Measurements from ENCODE around the gene FN3K. TPM values are rescaled to one million over a fixed set of nuclear protein-coding genes. Genes with fewer than 3 reads are reported as not detected.

The FN3K gene
- total and polyA plus RNA-seq, 2 of the 13 experiments (the other 11 are each of a cell fraction or from before 2014, with no cell fraction given): 3.5 to 12.2 TPM

DNA sequence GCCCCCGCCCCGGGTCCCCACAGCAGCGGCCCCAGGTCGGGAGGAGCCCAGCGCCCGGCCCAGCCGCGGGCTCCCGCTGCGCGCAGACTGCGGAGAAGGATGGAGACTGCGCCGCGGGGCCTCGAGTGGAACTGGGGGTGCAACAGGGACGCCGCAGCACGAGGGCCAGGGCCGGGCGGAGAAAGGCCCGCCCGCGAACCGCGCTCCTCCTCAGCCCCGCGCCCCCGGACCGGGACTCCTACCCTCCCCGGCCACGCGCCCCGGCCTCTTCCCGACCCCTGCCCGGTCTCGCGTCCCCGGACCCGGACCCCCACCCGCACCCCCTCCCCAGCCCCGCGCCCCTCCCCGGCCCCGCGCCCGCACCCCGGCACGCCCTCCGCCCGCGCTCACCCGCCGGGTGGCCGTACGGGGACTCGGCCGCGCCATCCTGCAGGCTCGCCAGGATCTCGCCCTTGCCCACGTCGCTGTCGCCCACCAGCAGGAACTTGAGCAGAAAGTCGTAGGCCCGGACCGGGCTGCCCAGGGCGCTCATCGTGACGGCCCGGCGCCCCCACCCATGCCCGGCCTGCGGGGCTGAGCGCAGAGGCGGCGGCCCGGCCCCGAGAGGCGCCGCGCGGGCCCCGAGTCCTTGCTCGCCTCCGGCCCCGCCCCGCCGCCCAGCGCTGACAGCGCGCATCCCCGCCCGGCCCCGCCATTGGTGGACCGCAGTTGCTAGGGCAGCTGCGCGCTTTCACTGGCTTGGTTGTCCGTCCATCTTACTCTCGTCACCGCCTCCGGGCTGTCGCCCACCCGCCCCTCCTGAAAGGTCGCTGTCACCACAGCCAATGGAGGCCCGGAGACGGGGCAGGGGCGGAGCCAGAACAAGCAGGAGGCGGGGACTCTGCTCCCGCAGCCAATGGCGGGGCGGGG lies 37.1 kb upstream of the FN3K start, which contains the start of gene RAB40B (continued):
- TF ChIP-seq ARID2 (CRISPR knock-in tag; IDR thresholded peaks at IDR 0.05; ENCODE audit: borderline replicate concordance) (no peak), CAMTA2 (CRISPR knock-in tag; IDR thresholded peaks at IDR 0.05; ENCODE audit: borderline replicate concordance) (no peak), POLR2A (IDR thresholded peaks at IDR 0.05; ENCODE audit: insufficient read depth in 1 of 2, low read depth in 2 of 2, low read length in 2 of 2) (no peak), RAD51 (IDR thresholded peaks at IDR 0.05; ENCODE audit: borderline replicate concordance) (no peak), FOXP1 (IDR thresholded peaks at IDR 0.05) (no peak), FOXP1 (CRISPR knock-in tag; IDR thresholded peaks at IDR 0.05) (no peak), RAD21 (CRISPR knock-in tag; IDR thresholded peaks at IDR 0.05) (no peak), ESRRA (CRISPR knock-in tag; IDR thresholded peaks at IDR 0.05; ENCODE audit: low read depth) (no peak), GTF2F1 (IDR thresholded peaks at IDR 0.05; ENCODE audit: low read length) (no peak), CHD4 (IDR thresholded peaks at IDR 0.05; ENCODE audit: borderline replicate concordance, low read length) (no peak), SOX6 (IDR thresholded peaks at IDR 0.05) (no peak), SOX6 (CRISPR knock-in tag; IDR thresholded peaks at IDR 0.05) (no peak), ZNF343 (CRISPR knock-in tag; IDR thresholded peaks at IDR 0.05) (no peak), KAT7 (CRISPR knock-in tag; IDR thresholded peaks at IDR 0.05; ENCODE audit: borderline replicate concordance) (no peak), FOSL1 (CRISPR knock-in tag; IDR thresholded peaks at IDR 0.05; ENCODE audit: borderline replicate concordance) (no peak)
- TF ChIP-seq, protein P1, sequence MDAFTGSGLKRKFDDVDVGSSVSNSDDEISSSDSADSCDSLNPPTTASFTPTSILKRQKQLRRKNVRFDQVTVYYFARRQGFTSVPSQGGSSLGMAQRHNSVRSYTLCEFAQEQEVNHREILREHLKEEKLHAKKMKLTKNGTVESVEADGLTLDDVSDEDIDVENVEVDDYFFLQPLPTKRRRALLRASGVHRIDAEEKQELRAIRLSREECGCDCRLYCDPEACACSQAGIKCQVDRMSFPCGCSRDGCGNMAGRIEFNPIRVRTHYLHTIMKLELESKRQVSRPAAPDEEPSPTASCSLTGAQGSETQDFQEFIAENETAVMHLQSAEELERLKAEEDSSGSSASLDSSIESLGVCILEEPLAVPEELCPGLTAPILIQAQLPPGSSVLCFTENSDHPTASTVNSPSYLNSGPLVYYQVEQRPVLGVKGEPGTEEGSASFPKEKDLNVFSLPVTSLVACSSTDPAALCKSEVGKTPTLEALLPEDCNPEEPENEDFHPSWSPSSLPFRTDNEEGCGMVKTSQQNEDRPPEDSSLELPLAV (CRISPR knock-in tag; conservative IDR thresholded peaks at IDR 0.05; ENCODE audit: low read depth): no peak
- TF ChIP-seq, protein P2, sequence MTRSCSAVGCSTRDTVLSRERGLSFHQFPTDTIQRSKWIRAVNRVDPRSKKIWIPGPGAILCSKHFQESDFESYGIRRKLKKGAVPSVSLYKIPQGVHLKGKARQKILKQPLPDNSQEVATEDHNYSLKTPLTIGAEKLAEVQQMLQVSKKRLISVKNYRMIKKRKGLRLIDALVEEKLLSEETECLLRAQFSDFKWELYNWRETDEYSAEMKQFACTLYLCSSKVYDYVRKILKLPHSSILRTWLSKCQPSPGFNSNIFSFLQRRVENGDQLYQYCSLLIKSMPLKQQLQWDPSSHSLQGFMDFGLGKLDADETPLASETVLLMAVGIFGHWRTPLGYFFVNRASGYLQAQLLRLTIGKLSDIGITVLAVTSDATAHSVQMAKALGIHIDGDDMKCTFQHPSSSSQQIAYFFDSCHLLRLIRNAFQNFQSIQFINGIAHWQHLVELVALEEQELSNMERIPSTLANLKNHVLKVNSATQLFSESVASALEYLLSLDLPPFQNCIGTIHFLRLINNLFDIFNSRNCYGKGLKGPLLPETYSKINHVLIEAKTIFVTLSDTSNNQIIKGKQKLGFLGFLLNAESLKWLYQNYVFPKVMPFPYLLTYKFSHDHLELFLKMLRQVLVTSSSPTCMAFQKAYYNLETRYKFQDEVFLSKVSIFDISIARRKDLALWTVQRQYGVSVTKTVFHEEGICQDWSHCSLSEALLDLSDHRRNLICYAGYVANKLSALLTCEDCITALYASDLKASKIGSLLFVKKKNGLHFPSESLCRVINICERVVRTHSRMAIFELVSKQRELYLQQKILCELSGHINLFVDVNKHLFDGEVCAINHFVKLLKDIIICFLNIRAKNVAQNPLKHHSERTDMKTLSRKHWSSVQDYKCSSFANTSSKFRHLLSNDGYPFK (CRISPR knock-in tag; IDR thresholded peaks at IDR 0.05; ENCODE audit: borderline replicate concordance): no peak
- TF ChIP-seq, protein P3, sequence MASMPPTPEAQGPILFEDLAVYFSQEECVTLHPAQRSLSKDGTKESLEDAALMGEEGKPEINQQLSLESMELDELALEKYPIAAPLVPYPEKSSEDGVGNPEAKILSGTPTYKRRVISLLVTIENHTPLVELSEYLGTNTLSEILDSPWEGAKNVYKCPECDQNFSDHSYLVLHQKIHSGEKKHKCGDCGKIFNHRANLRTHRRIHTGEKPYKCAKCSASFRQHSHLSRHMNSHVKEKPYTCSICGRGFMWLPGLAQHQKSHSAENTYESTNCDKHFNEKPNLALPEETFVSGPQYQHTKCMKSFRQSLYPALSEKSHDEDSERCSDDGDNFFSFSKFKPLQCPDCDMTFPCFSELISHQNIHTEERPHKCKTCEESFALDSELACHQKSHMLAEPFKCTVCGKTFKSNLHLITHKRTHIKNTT (CRISPR knock-in tag; IDR thresholded peaks at IDR 0.05): 0 out of 2 replicates have a peak, but pooled peaks have one; percentile 26
- TF ChIP-seq, protein P4, sequence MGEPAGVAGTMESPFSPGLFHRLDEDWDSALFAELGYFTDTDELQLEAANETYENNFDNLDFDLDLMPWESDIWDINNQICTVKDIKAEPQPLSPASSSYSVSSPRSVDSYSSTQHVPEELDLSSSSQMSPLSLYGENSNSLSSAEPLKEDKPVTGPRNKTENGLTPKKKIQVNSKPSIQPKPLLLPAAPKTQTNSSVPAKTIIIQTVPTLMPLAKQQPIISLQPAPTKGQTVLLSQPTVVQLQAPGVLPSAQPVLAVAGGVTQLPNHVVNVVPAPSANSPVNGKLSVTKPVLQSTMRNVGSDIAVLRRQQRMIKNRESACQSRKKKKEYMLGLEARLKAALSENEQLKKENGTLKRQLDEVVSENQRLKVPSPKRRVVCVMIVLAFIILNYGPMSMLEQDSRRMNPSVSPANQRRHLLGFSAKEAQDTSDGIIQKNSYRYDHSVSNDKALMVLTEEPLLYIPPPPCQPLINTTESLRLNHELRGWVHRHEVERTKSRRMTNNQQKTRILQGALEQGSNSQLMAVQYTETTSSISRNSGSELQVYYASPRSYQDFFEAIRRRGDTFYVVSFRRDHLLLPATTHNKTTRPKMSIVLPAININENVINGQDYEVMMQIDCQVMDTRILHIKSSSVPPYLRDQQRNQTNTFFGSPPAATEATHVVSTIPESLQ (CRISPR knock-in tag; conservative IDR thresholded peaks at IDR 0.05): no peak
- TF ChIP-seq, protein P5, sequence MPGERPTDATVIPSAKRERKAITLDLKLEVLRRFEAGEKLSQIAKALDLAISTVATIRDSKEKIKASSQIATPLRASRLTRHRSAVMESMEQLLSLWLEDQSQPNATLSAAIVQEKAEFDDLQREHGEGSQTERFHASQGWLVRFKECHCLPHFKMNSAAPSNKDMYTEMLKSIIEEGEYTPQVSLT (CRISPR knock-in tag; IDR thresholded peaks at IDR 0.05; ENCODE audit: borderline replicate concordance, low read depth): no peak
